B cell (primary cell): Measurements from ENCODE around the gene TMEM80. TPM values are rescaled to one million over a fixed set of nuclear protein-coding genes. Genes with fewer than 3 reads are reported as not detected.
A peak's percentile ranks its signal among the peaks of the same experiment; 100 is the strongest.

Experiments used
- ATAC-seq: fragments of 200-7000 bp; cut with Tn5 transposase; one replicate; pipeline ENCODE4 v1.10.0; 2021; ENCODE audit warnings: low read depth, mild to moderate bottlenecking, moderate number of reproducible peaks, moderate library complexity
- CTCF ChIA-PET: fragments of 350-600 bp; sonication (Branson Sonifier 250); formaldehyde crosslinking; loops from one replicate; lab custom pipeline; 2021; ENCODE audit warnings: antibody characterized with exemption, inconsistent platforms; lab: Charles Lee
- POLR2A ChIA-PET: fragments of 350-600 bp; sonication (Branson Sonifier 250); formaldehyde crosslinking; loops from one replicate; lab custom pipeline; 2021; ENCODE audit warnings: antibody characterized with exemption; lab: Charles Lee
- DNase-seq: peaks from one replicate; pipeline ENCODE4 v3.0.0; 2013
- H2AFZ ChIP-seq: 2 replicates; pipeline ENCODE4 v1.6.1; 2012; ENCODE audit warnings: mild to moderate bottlenecking, low read depth, low read length; ENCODE audit not compliant: insufficient read depth, poor library complexity, severe bottlenecking
- H3K27ac ChIP-seq, 2 donors: 1 replicate in 1 of 2; 2 replicates in 1 of 2; pipeline ENCODE4 v1.5.1; 2012 to 2013; ENCODE audit warnings: low read length in 2 of 2, mild to moderate bottlenecking in 2 of 2, moderate library complexity in 1 of 2
- H3K27me3 ChIP-seq, 4 experiments: fragments of 200-600 bp in 1 of 4; sonication (generic) in 1 of 4; replicated peaks in 1 of 4; 1 replicate in 2 of 4; 2 replicates in 2 of 4; pipeline versions ENCODE4 v1.6.1 to v1.7.0; 2013 to 2016; ENCODE audit warnings: low read length in 3 of 4, mild to moderate bottlenecking in 2 of 4, mixed read lengths in 1 of 4, moderate library complexity in 1 of 4; ENCODE audit not compliant: insufficient read depth in 4 of 4, control insufficient read depth in 3 of 4; ENCODE audit errors: control extremely low read depth in 1 of 4
- H3K36me3 ChIP-seq, 2 experiments: replicated peaks in 1 of 2; 1 replicate in 1 of 2; 2 replicates in 1 of 2; pipeline versions ENCODE4 v1.6.1 to v1.7.1; 2013; ENCODE audit warnings: low read length in 1 of 2; ENCODE audit not compliant: insufficient read depth in 2 of 2, control insufficient read depth in 1 of 2; ENCODE audit errors: control extremely low read depth in 1 of 2, extremely low read depth in 1 of 2
- H3K4me1 ChIP-seq, 2 donors: fragments of 200-600 bp in 1 of 2; sonication (generic) in 1 of 2; 1 replicate in 1 of 2; 2 replicates in 1 of 2; pipeline versions ENCODE4 v1.5.1 to v1.6.1; 2013 to 2017; ENCODE audit warnings: low read length in 2 of 2; ENCODE audit not compliant: control insufficient read depth in 2 of 2, insufficient read depth in 2 of 2
- H3K4me2 ChIP-seq: replicated peaks from 2 replicates; pipeline ENCODE3; 2012; ENCODE audit warnings: mild to moderate bottlenecking, low read depth, low read length; ENCODE audit not compliant: poor library complexity, severe bottlenecking
- H3K4me3 ChIP-seq, 5 experiments: fragments of 200-600 bp in 1 of 5; sonication (generic) in 1 of 5; 1 replicate in 3 of 5; 2 replicates in 2 of 5; pipeline versions ENCODE4 v1.5.1 to v1.7.0; 2011 to 2016; ENCODE audit warnings: low read length in 4 of 5, mild to moderate bottlenecking in 4 of 5, low read depth in 2 of 5, control low read depth in 1 of 5, moderate library complexity in 1 of 5; ENCODE audit not compliant: insufficient read depth in 1 of 5; ENCODE audit errors: control extremely low read depth in 1 of 5, extremely low read depth in 1 of 5
- H3K79me2 ChIP-seq: fragments of 200-600 bp; sonication (generic); one replicate; pipeline ENCODE4 v1.6.0; 2016; ENCODE audit warnings: low read length; ENCODE audit not compliant: control insufficient read depth, insufficient read depth
- H3K9ac ChIP-seq: fragments of 200-600 bp; sonication (generic); 2 replicates; pipeline ENCODE4 v1.6.1; 2017; ENCODE audit warnings: mild to moderate bottlenecking, low read length, moderate library complexity
- H3K9me3 ChIP-seq, 3 donors: one replicate each; pipeline versions ENCODE4 v1.6.1 to v1.7.1; 2013; ENCODE audit warnings: low read length in 2 of 3; ENCODE audit not compliant: control insufficient read depth in 2 of 3, insufficient read depth in 1 of 3; ENCODE audit errors: control extremely low read depth in 1 of 3
- H4K20me1 ChIP-seq: 2 replicates; pipeline ENCODE4 v1.6.0; 2012; ENCODE audit warnings: mild to moderate bottlenecking, low read length; ENCODE audit not compliant: insufficient read depth, control insufficient read depth, poor library complexity, severe bottlenecking
- H3K27ac Mint-ChIP-seq: one replicate; pipeline ENCODE4 v1.8.0; 2021; ENCODE audit warnings: mixed read lengths
- H3K27me3 Mint-ChIP-seq: one replicate; pipeline ENCODE4 v1.8.0; 2021; ENCODE audit warnings: mixed read lengths
- H3K4me1 Mint-ChIP-seq: one replicate; pipeline ENCODE4 v1.8.0; 2021; ENCODE audit warnings: mixed read lengths
- H3K4me3 Mint-ChIP-seq: one replicate; pipeline ENCODE4 v1.8.0; 2021; ENCODE audit warnings: mixed read lengths
- H3K9me3 Mint-ChIP-seq: one replicate; pipeline ENCODE4 v1.8.0; 2022; ENCODE audit warnings: mixed read lengths; ENCODE audit not compliant: insufficient read depth
- CTCF ChIP-seq: fragments of 200-600 bp; IDR thresholded peaks from one replicate; pipeline ENCODE4 v1.8.0; 2022; ENCODE audit warnings: antibody characterized with exemption, mild to moderate bottlenecking
- EZH2 ChIP-seq: IDR thresholded peaks from 2 replicates; pipeline ENCODE4 v1.6.1; 2012; ENCODE audit warnings: borderline replicate concordance, low read depth, mild to moderate bottlenecking, moderate library complexity, low read length; ENCODE audit not compliant: insufficient read depth, poor library complexity, severe bottlenecking
- WGBS: methylation state at CpG from one replicate; pipeline ENCODE4 v1.1.5; 2013; ENCODE audit warnings: missing lambda C conversion rate; ENCODE audit not compliant: insufficient coverage; 5-methylcytosine and 5-hydroxymethylcytosine counted together
- intact Hi-C: fragments of 100-400 bp; cut with micrococcal nuclease; formaldehyde crosslinking; loops from one replicate; pipeline ENCODE4 v1.10.0; 2022
- polyA plus RNA-seq: library from polyadenylated mRNA; depleted of rRNA; stranded (reverse); fragments of >200 nt; gene quantifications from 2 replicates; pipeline ENCODE4 v1.2.3, GENCODE V29; 2012
- total RNA-seq, 2 donors: library from RNA; stranded (reverse); fragments of 120-200 nt in 1 of 2; gene quantifications; 1 replicate in 1 of 2; 2 replicates in 1 of 2; pipeline versions ENCODE4 v1.2.3 to v1.2.4, GENCODE V29; 2013 to 2022

TMEM80 gene
- total and polyA plus RNA-seq, 2 donors (not counting 1 experiment from before 2014, with no cell fraction given): 72.5 to 84.1 TPM

- H4K20me1 ChIP-seq: peaks cover 40% of the 10 kb centered on the region
- no peak for TF ChIP-seq CTCF
- no peak for TF ChIP-seq EZH2
- peak overlapping the region; percentile 80 for H3K27ac Mint-ChIP-seq
- H3K4me3 Mint-ChIP-seq: peak overlapping the region; percentile 85
- peak overlapping the region; percentile 99 for H3K9ac ChIP-seq
- no peaks in the 10 kb centered on the region for H3K27me3 Mint-ChIP-seq
- H3K4me1 Mint-ChIP-seq: peaks cover 47% of the 10 kb centered on the region
- peaks cover 0 to 2% of the 10 kb centered on the region in 2 experiments for H3K36me3 ChIP-seq
- POLR2A ChIA-PET: interaction anchor here (0.5 to 6.1 kb wide), 4 partner anchors 29 to 116 kb away, joined by 3 to 105 read pairs (median 4); partner anchors contain the start of genes IRF7 and RPLP2
- H3K4me2 ChIP-seq: peak overlapping the region; percentile 81
- no peaks in the 10 kb centered on the region for H3K9me3 Mint-ChIP-seq
- CTCF ChIA-PET: interaction anchor here (0.9 to 3.2 kb wide), 3 partner anchors 30 to 54 kb away, joined by 3 to 13 read pairs (median 6); partner anchors contain the start of gene TALDO1
- H3K27ac ChIP-seq: no peak overlapping the region
- peaks cover 49% of the 10 kb centered on the region for H3K79me2 ChIP-seq
- 39% methylated on average over 14 of the region's 15 CpGs for WGBS
- H3K9me3 ChIP-seq: no peaks in the 10 kb centered on the region
- H3K4me1 ChIP-seq: peaks cover 30 to 36% of the 10 kb centered on the region in 2 donors
- ATAC-seq: no peak
- H2AFZ ChIP-seq: peak overlapping the region; percentile 43
- intact Hi-C loops: no loop called here
- H3K4me3 ChIP-seq: peak overlapping the region in 3 of 5 experiments; percentile 15 to 84 (median 50)
- H3K27me3 ChIP-seq: no peaks in the 10 kb centered on the region
- peak; percentile 35 for DNase-seq
Observed at GRCh38 chr11:693887-694562, 1.6 kb upstream of the TMEM80 start.
